SK-N-SH (cell line): ENCODE measurements around the gene MAP1LC3A. TPM values are rescaled to one million over a fixed set of nuclear protein-coding genes. Genes with fewer than 3 reads are reported as not detected.

Source experiments
- CTCF ChIA-PET: fragments of 300-600, 350-600 bp; formaldehyde crosslinking; extraction: SDS; loops from one replicate; lab custom pipeline; 2021; lab: Yijun Ruan, JAX
- POLR2A ChIA-PET: fragments of 350-600 bp; sonication (Branson Sonifier 250); formaldehyde crosslinking; extraction: SDS; loops from one replicate; lab custom pipeline; 2020; ENCODE audit warnings: antibody characterized with exemption, inconsistent platforms; lab: Yijun Ruan, JAX
- DNase-seq: peaks from one replicate; pipeline ENCODE4 v3.0.0; 2012
- H2AFZ ChIP-seq: fragments of 200-600 bp; sonication (generic); 2 replicates; pipeline ENCODE4 v1.8.1; 2016; ENCODE audit warnings: antibody characterized with exemption, mild to moderate bottlenecking, low read depth
- H3F3A ChIP-seq: fragments of 200-600 bp; sonication (generic); replicated peaks from 2 replicates; pipeline ENCODE3; 2016; ENCODE audit warnings: antibody characterized with exemption, mild to moderate bottlenecking; ENCODE audit not compliant: insufficient read depth
- H3K27ac ChIP-seq, 2 experiments: fragments of 200-500 bp in 1 of 2; fragments of 200-600 bp in 1 of 2; sonication (Bioruptor generic) in 1 of 2; sonication (generic), shearing (Covaris generic) in 1 of 2; 2 replicates each; pipeline versions ENCODE4 v1.5.1 to v1.6.1; 2014 to 2016; ENCODE audit warnings: low read depth in 2 of 2, inconsistent platforms in 1 of 2, low read length in 1 of 2, mild to moderate bottlenecking in 1 of 2, mixed read lengths in 1 of 2
- H3K27me3 ChIP-seq: fragments of 200-600 bp; sonication (generic), shearing (Covaris generic); 2 replicates; pipeline ENCODE4 v1.6.1; 2016; ENCODE audit warnings: mixed run types; ENCODE audit not compliant: insufficient read depth
- H3K36me3 ChIP-seq, 2 experiments: fragments of 200-500 bp in 1 of 2; fragments of 200-600 bp in 1 of 2; sonication (Bioruptor generic) in 1 of 2; sonication (generic) in 1 of 2; replicated peaks in 1 of 2; 2 replicates each; pipeline versions ENCODE3 to v1.5.1; 2014 to 2016; ENCODE audit warnings: low read length in 1 of 2, mild to moderate bottlenecking in 1 of 2; ENCODE audit not compliant: insufficient read depth in 2 of 2, control insufficient read depth in 1 of 2
- H3K4me1 ChIP-seq, 2 experiments: fragments of 200-500 bp in 1 of 2; fragments of 200-600 bp in 1 of 2; sonication (Bioruptor generic) in 1 of 2; sonication (generic), shearing (Covaris generic) in 1 of 2; 2 replicates each; pipeline versions ENCODE4 v1.5.1 to v1.6.1; 2014 to 2016; ENCODE audit warnings: low read depth in 1 of 2, low read length in 1 of 2, mixed run types in 1 of 2; ENCODE audit not compliant: insufficient read depth in 2 of 2, control insufficient read depth in 1 of 2
- H3K4me2 ChIP-seq: fragments of 200-600 bp; sonication (generic), shearing (Covaris generic); 2 replicates; pipeline ENCODE4 v1.6.1; 2017; ENCODE audit warnings: mixed run types
- H3K4me3 ChIP-seq, 2 experiments: fragments of 200-500 bp in 1 of 2; fragments of 200-600 bp in 1 of 2; sonication (Bioruptor generic) in 1 of 2; sonication (generic), shearing (Covaris generic) in 1 of 2; 2 replicates each; pipeline versions ENCODE4 v1.5.1 to v1.8.1; 2014 to 2016; ENCODE audit warnings: low read depth in 2 of 2, inconsistent platforms in 1 of 2, low read length in 1 of 2, mild to moderate bottlenecking in 1 of 2, mixed read lengths in 1 of 2, moderate library complexity in 1 of 2
- H3K79me2 ChIP-seq: fragments of 200-600 bp; sonication (generic); 2 replicates; pipeline ENCODE4 v1.8.1; 2017; ENCODE audit warnings: mild to moderate bottlenecking; ENCODE audit not compliant: insufficient read depth
- H3K9ac ChIP-seq: fragments of 200-600 bp; sonication (generic); 2 replicates; pipeline ENCODE4 v1.6.1; 2017; ENCODE audit warnings: mixed run types
- H3K9me2 ChIP-seq: fragments of 200-600 bp; sonication (generic); 2 replicates; pipeline ENCODE4 v1.6.1; 2017; ENCODE audit warnings: mixed run types
- H3K9me3 ChIP-seq: fragments of 200-600 bp; sonication (generic); 2 replicates; pipeline ENCODE4 v1.6.1; 2017; ENCODE audit warnings: mixed run types, mild to moderate bottlenecking, moderate library complexity
- H4K20me1 ChIP-seq: fragments of 200-600 bp; sonication (generic); 2 replicates; pipeline ENCODE4 v1.6.1; 2017; ENCODE audit warnings: mild to moderate bottlenecking, mixed run types; ENCODE audit not compliant: insufficient read depth
- CTCF ChIP-seq: fragments of 200-600 bp; sonication (generic); IDR thresholded peaks from 2 replicates; pipeline ENCODE4 v1.6.1; 2017; ENCODE audit warnings: antibody characterized with exemption, mild to moderate bottlenecking, moderate library complexity
- ELF1 ChIP-seq: IDR thresholded peaks from 2 replicates; pipeline ENCODE4 v1.4.0; 2012
- FOSL2 ChIP-seq: IDR thresholded peaks from 2 replicates; pipeline ENCODE4 v1.4.0; 2012; ENCODE audit warnings: low read depth, mild to moderate bottlenecking, moderate library complexity, borderline replicate concordance
- GATA2 ChIP-seq: sonication (generic); formaldehyde crosslinking; IDR thresholded peaks from 2 replicates; pipeline ENCODE4 v1.5.0; 2020; ENCODE audit warnings: mild to moderate bottlenecking, missing genetic modification reagents
- MEF2A ChIP-seq: IDR thresholded peaks from 2 replicates; pipeline ENCODE4 v1.4.0; 2012; ENCODE audit warnings: low read depth, borderline replicate concordance
- PBX3 ChIP-seq: IDR thresholded peaks from 2 replicates; pipeline ENCODE4; 2012
- RAD21 ChIP-seq: IDR thresholded peaks from 2 replicates; pipeline ENCODE4 v1.6.1; 2012; ENCODE audit warnings: mild to moderate bottlenecking, low read length
- RXRA ChIP-seq: IDR thresholded peaks from 2 replicates; pipeline ENCODE4 v1.4.0; 2012; ENCODE audit warnings: low read depth, mild to moderate bottlenecking, borderline replicate concordance
- SIN3A ChIP-seq: IDR thresholded peaks from 2 replicates; pipeline ENCODE4 v1.6.1; 2012; ENCODE audit warnings: low read depth, mild to moderate bottlenecking, low read length, moderate library complexity, borderline replicate concordance
- SMC3 ChIP-seq: IDR thresholded peaks from 2 replicates; pipeline ENCODE4 v1.6.1; 2012; ENCODE audit warnings: low read depth, low read length, improper control_type of control experiment
- TCF12 ChIP-seq: IDR thresholded peaks from 2 replicates; pipeline ENCODE4 v1.4.0; 2012
- USF1 ChIP-seq: IDR thresholded peaks from 2 replicates; pipeline ENCODE4 v1.4.0; 2012; ENCODE audit warnings: low read depth, borderline replicate concordance
- YY1 ChIP-seq: IDR thresholded peaks from 2 replicates; pipeline ENCODE4 v1.4.0; 2012; ENCODE audit warnings: low read depth, mild to moderate bottlenecking
- ZBTB33 ChIP-seq: IDR thresholded peaks from 2 replicates; pipeline ENCODE4 v1.4.0; 2012; ENCODE audit warnings: low read depth, borderline replicate concordance
- WGBS: methylation state at CpG from one replicate; pipeline ENCODE4 v1.1.6; 2017; ENCODE audit warnings: low lambda C conversion rate; 5-methylcytosine and 5-hydroxymethylcytosine counted together
- polyA plus RNA-seq, 3 experiments: library from polyadenylated mRNA; depleted of rRNA; stranded (reverse); fragments of >200 nt; gene quantifications; 2 replicates each; pipeline ENCODE4 v1.2.3, GENCODE V29; 2012

The MAP1LC3A gene
- polyA plus RNA-seq, 1 of the 3 experiments (the other 2 are of a cell fraction), result 24.9 TPM

GRCh38 chr20:34578521-34578920 is 20.0 kb downstream of the MAP1LC3A start:
- whole genome bisulfite sequencing, result 66% methylated on average over 5 of the region's 6 CpGs
- H3K27me3 ChIP-seq, result no peaks in the 10 kb centered on the region

More at GRCh38 chr20:34578521-34578920, 20.0 kb downstream of the MAP1LC3A start:
- Histone ChIP-seq H3K36me3 (peaks cover 0 to 8% of the 10 kb centered on the region in 2 experiments), H3K9me2 (no peaks in the 10 kb centered on the region), H3K9ac (no peak overlapping the region), H3K9me3 (no peaks in the 10 kb centered on the region), H3K79me2 (no peaks in the 10 kb centered on the region), H3K27ac (no peak overlapping the region), H3K4me3 (no peak overlapping the region), H3K4me2 (no peak overlapping the region), H2AFZ (no peak overlapping the region), H4K20me1 (no peaks in the 10 kb centered on the region), H3F3A (no peaks in the 10 kb centered on the region), H3K4me1 (peaks cover 0 to 15% of the 10 kb centered on the region in 2 experiments; a peak in 3 of 4 replicates)
- CTCF ChIA-PET, result interaction anchor here (1.1 kb wide), 1 partner anchor 21 kb away, joined by 3 read pairs; no protein-coding TSS in a partner anchor
- POLR2A ChIA-PET, result no interaction called here
- TF ChIP-seq ZBTB33, result no peak
- TF ChIP-seq SIN3A, result no peak
- TF ChIP-seq ELF1, result no peak
- TF ChIP-seq PBX3, result no peak
- no peak for TF ChIP-seq SMC3
- TF ChIP-seq MEF2A, result no peak
- TF ChIP-seq RAD21, result no peak
- no peak for TF ChIP-seq FOSL2
- no peak for TF ChIP-seq RXRA
- no peak for TF ChIP-seq GATA2
- TF ChIP-seq TCF12, result no peak
- TF ChIP-seq YY1, result no peak
- no peak for TF ChIP-seq CTCF
- no peak for TF ChIP-seq USF1
- DNase-seq, result no peak
